NCI-H1694 treated with DMSO at 0.1 percent for 48 hours (cell line): ENCODE data around the gene FLCN.

Experiments used
- DNase-seq: peaks from one replicate; lab custom pipeline; 2025; lab: John Stamatoyannopoulos, UW

Gene FLCN

DNA sequence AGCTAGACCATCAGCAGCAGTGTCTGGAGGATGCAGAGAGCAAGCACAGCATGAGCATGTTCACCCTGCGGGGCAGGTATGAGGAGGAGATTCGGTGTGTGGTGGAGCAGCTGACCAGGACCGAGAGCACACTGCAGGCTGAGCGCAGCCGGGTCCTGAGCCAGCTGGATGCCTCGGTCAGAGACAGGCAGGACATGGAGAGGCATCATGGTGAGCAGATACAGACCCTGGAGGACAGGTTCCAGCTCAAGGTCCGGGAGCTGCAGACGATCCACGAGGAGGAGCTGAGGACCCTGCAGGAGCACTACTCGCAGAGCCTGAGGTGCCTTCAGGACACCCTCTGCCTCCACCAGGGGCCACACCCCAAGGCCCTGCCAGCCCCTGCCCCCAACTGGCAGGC, 69.6 kb downstream of the FLCN start:
- DNase-seq: no peak

DNA sequence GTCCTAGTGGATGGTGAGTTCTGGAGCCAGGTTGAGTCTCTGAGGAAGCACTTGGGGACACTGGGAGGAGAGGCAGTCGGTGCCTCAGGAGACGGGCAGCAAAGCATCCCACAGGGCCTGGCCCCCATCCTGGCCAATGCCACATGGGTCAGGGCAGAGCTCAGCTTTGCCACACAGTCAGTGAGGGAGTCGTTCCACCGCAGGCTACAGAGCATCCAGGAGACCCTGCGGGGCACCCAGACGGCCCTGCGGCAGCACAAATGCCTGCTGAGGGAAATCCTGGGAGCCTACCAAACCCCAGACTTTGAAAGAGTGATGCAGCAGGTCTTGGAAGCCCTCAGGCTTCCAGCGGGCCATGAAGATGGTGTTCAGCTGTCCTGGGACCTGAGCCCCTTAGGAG, 70.5 kb downstream of the FLCN start:
- DNase-seq: no peak

DNA sequence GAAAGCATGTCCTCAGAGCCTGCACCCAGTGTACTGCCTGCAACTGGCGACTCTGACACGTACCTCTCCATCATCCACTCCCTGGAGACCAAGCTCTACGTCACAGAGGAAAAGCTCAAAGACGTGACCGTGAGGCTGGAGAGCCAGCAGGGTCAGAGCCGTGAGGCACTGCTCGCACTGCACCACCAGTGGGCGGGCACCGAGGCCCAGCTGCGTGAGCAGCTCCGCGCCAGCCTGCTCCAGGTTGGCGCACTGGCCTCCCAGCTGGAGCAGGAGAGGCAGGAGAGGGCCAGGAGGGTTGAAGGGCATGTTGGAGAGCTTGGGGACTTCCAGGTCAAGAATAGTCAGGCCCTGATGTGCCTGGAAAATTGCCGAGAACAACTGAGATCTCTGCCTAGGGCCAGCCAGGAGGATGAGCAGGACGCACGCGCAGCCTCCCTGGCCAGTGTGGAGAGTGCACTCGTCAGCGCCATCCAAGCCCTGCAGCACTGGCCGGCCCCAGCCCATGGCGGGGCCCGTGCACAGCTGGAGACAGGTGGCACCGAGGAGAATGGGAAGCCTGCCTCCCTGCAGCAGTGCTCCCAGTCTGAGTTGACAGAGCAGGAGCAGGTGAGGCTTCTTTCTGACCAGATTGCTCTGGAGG, 71.2 kb downstream of the FLCN start:
- DNase-seq: no peak

DNA sequence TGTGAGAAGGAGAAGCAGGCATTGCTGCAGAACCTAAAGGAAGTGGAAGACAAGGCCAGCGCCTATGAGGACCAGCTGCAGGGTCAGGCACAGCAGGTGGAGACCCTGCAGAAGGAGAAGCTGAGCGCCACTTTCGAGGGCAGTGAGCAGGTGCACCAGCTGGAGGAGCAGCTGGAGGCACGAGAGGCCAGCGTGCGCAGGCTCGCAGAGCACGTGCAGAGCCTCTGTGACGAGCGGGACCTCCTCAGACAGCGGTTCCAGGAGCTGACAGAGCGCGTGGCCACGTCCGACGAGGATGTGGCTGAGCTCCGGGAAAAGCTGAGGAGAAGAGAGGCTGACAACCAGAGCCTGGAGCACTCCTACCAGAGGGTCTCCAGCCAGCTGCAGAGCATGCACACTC, 72.3 kb downstream of the FLCN start:
- no peak for DNase-seq

DNA sequence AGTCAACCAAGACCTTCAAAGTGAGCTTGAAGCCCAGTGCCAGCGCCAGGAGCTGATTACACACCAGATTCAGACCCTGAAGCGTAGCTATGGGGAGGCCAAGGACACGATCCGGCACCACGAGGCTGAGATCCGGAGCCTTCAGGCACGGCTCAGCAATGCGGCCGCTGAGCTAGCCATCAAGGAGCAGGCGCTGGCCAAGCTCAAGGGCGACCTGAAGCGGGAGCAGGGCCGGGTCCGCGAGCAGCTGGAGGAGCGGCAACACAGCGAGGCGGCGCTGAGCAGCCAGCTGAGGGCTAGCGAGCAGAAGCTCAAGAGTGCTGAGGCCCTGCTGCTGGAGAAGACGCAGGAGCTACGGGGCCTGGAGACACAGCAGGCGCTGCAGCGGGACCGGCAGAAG, 72.8 kb downstream of the FLCN start:
- no peak for DNase-seq
